Heart left ventricle (tissue), 16 donors: Measurements from ENCODE around the gene SUN1. TPM values are rescaled to one million over a fixed set of nuclear protein-coding genes. Genes with fewer than 3 reads are reported as not detected.

ENCODE experiments used
- ATAC-seq, 4 donors: fragments of 200-7000 bp; cut with Tn5 transposase; one replicate each; pipeline ENCODE4 v1.9.1; 2020 to 2022; ENCODE audit warnings: moderate library complexity in 4 of 4, mild to moderate bottlenecking in 3 of 4, moderate number of reproducible peaks in 1 of 4
- DNase-seq, 5 donors: peaks; one replicate each; pipeline ENCODE4 v3.0.0-alpha.2; 2020
- H3K27ac ChIP-seq, 12 donors: fragments of 200-600 bp; sonication (generic) in 4 of 12; one replicate each; pipeline versions ENCODE4 v1.5.0 to v1.8.0; 2016 to 2022; ENCODE audit warnings: mild to moderate bottlenecking in 2 of 12
- H3K27me3 ChIP-seq, 9 donors: fragments of 200-600 bp; sonication (generic) in 2 of 9; one replicate each; pipeline versions ENCODE4 v1.5.1 to v1.8.0; 2016 to 2022; ENCODE audit warnings: mild to moderate bottlenecking in 3 of 9
- H3K36me3 ChIP-seq, 9 donors: fragments of 200-600 bp; sonication (generic) in 2 of 9; one replicate each; pipeline versions ENCODE4 v1.5.0 to v1.8.0; 2018 to 2022; ENCODE audit warnings: mild to moderate bottlenecking in 2 of 9
- H3K4me1 ChIP-seq, 12 donors: fragments of 200-600 bp; sonication (generic) in 4 of 12; one replicate each; pipeline versions ENCODE4 v1.5.0 to v1.8.0; 2016 to 2022; ENCODE audit warnings: mild to moderate bottlenecking in 3 of 12
- H3K4me3 ChIP-seq, 12 donors: fragments of 200-600 bp; sonication (generic) in 4 of 12; one replicate each; pipeline versions ENCODE4 v1.5.0 to v1.8.0; 2017 to 2022; ENCODE audit warnings: mild to moderate bottlenecking in 9 of 12, moderate library complexity in 4 of 12
- H3K9me3 ChIP-seq, 12 donors: fragments of 200-600 bp; sonication (generic) in 4 of 12; one replicate each; pipeline versions ENCODE4 v1.5.0 to v1.8.0; 2016 to 2022; ENCODE audit warnings: mild to moderate bottlenecking in 1 of 12
- CTCF ChIP-seq, 12 donors: fragments of 200-600 bp; sonication (generic) in 4 of 12; IDR thresholded peaks; one replicate each; pipeline versions ENCODE4 v1.5.0 to v1.8.0; 2018 to 2022; ENCODE audit warnings: antibody characterized with exemption in 12 of 12, mild to moderate bottlenecking in 5 of 12
- POLR2A ChIP-seq, 2 donors: fragments of 450-650 bp; IDR thresholded peaks; one replicate each; pipeline ENCODE4 v1.6.1; 2017; ENCODE audit warnings: antibody characterized with exemption in 2 of 2, mild to moderate bottlenecking in 2 of 2, moderate library complexity in 2 of 2
- WGBS, 4 donors: extraction: QIAGEN DNeasy Blood & Tissue Kit in 2 of 4; methylation state at CpG; one replicate each; pipeline versions ENCODE4 v1.1.5 to v1.1.7; 2013 to 2018; 5-methylcytosine and 5-hydroxymethylcytosine counted together
- intact Hi-C, 10 donors: fragments of 100-400 bp; cut with DNase I; formaldehyde crosslinking; loops; one replicate each; pipeline versions ENCODE4 v1.11.1 to v1.14.2; 2022
- polyA plus RNA-seq, 2 donors: library from polyadenylated mRNA; stranded (reverse); fragments of 200-250 nt; gene quantifications; one replicate each; pipeline ENCODE4 v1.2.3, GENCODE V29; 2013
- total RNA-seq, 9 donors: library from RNA; depleted of rRNA in 2 of 9; stranded (reverse); fragments of >200 nt in 2 of 9; fragmentation: NEBNext Ultra II Directional in 3 of 9; extraction: Animal tissue kit (Norgen Biotek cat#: 25700) in 3 of 9; gene quantifications; one replicate each; pipeline versions ENCODE4 v1.1.0 to v1.2.4, GENCODE V29; 2016 to 2023
- donor health status: ischemic (EF 13 %, LVEDD 7.1; RV severe dilation, severe dysfunction).
- donor health status: healthy with polysubstance abuse.
- donor health status: DM: no; HTN: yes; CAD: no.
- donor health status: DM: no; HTN: no; CAD: no.
- donor health status: ischemic (EF 25% LVEDD 6.9; RV normal size, moderate dysfunction).
- donor health status: ischemic (EF 25% LVEDD 5.7; RV mildly dilated, moderate dysfunction).
- donor health status: healthy.
- donor health status: DM: yes; HTN: yes; CAD: no.
- donor health status: ischemic (EF 35%, LVEDD 5.7; RV mildly dilated, moderate dysfunction).
- donor health status: nonischemic (EF 11% LVEDD 7.7; RV severe dilation, severe dysfunction).
- donor health status: DM: yes; HTN: yes; CAD: no.
- donor health status: PGD.
- donor health status: ischemic (EF 29% LVEDD 5.4; RV normal size, mild dysfunction).
- donor health status: nonischemic (EF 23%, LVEDD 6.1; RV moderate dilation, normal function).

Gene SUN1
- total and polyA plus RNA-seq, 11 donors = 111 to 203 (median 151) TPM

GRCh38 chr7:840001-840600 lies 7.8 kb downstream of the SUN1 start:
- no peak overlapping the region for H3K4me3 ChIP-seq
- H3K4me1 ChIP-seq = peaks cover 13 to 60% (median 43%) of the 10 kb centered on the region in 12 donors
- ATAC-seq (no peak), DNase-seq (no peak)
- WGBS, 4 donors = 92 to 93% (median 92%) methylated on average over 24 of the region's 24 CpGs
- no peaks in the 10 kb centered on the region for H3K9me3 ChIP-seq
- no peaks in the 10 kb centered on the region for H3K27me3 ChIP-seq
- H3K36me3 ChIP-seq = peaks cover 0 to 70% (median 55%) of the 10 kb centered on the region in 9 donors
- TF ChIP-seq CTCF (IDR thresholded peaks at IDR 0.05) = no peak
- TF ChIP-seq POLR2A (IDR thresholded peaks at IDR 0.05) = no peak
- intact Hi-C loops = no loop called here
- no peak overlapping the region for H3K27ac ChIP-seq

GRCh38 chr7:841943-842342 lies 9.7 kb downstream of the SUN1 start:
- DNase-seq (no peak), ATAC-seq (no peak)
- Histone ChIP-seq H3K27me3 (no peaks in the 10 kb centered on the region), H3K4me1 (peaks cover 7 to 44% (median 27%) of the 10 kb centered on the region in 12 donors), H3K27ac (peak overlapping the region in 6 of 12 donors; percentile 2 to 78 (median 46)), H3K4me3 (no peak overlapping the region), H3K9me3 (no peaks in the 10 kb centered on the region), H3K36me3 (peaks cover 0 to 82% (median 59%) of the 10 kb centered on the region in 9 donors)
- intact Hi-C loops = no loop called here
- 84 to 88% (median 87%) methylated on average over 16 of the region's 16 CpGs for WGBS, 4 donors
- TF ChIP-seq POLR2A (IDR thresholded peaks at IDR 0.05) (no peak), CTCF (IDR thresholded peaks at IDR 0.05) (no peak)

GRCh38 chr7:842431-843031 lies 10.3 kb downstream of the SUN1 start:
- H3K36me3 ChIP-seq = peaks cover 0 to 82% (median 63%) of the 10 kb centered on the region in 9 donors
- TF ChIP-seq POLR2A (IDR thresholded peaks at IDR 0.05) (no peak), CTCF (IDR thresholded peaks at IDR 0.05) (no peak)
- H3K27ac ChIP-seq = peak overlapping the region in 6 of 12 donors; percentile 2 to 78 (median 46)
- H3K27me3 ChIP-seq = no peaks in the 10 kb centered on the region
- H3K4me1 ChIP-seq = peaks cover 4 to 38% (median 22%) of the 10 kb centered on the region in 12 donors
- peak in 1 of 5 donors; percentile 50 for DNase-seq
- H3K9me3 ChIP-seq = no peaks in the 10 kb centered on the region
- peak; percentile 77 to 83 (median 80) for ATAC-seq
- WGBS, 4 donors = 56 to 67% (median 61%) methylated on average over 8 of the region's 8 CpGs
- no peak overlapping the region for H3K4me3 ChIP-seq
- intact Hi-C loops = no loop called here

GRCh38 chr7:843230-843629 lies 11.0 kb downstream of the SUN1 start:
- Histone ChIP-seq H3K36me3 (peaks cover 0 to 83% (median 63%) of the 10 kb centered on the region in 9 donors), H3K9me3 (no peaks in the 10 kb centered on the region), H3K4me3 (no peak overlapping the region), H3K4me1 (peaks cover 0 to 32% (median 16%) of the 10 kb centered on the region in 12 donors), H3K27me3 (no peaks in the 10 kb centered on the region), H3K27ac (peak overlapping the region in 2 of 12 donors; percentile 58 to 78)
- WGBS, 4 donors = 93 to 95% (median 94%) methylated on average over 17 of the region's 17 CpGs
- DNase-seq (no peak), ATAC-seq (no peak)
- intact Hi-C loops = no loop called here
- TF ChIP-seq POLR2A (IDR thresholded peaks at IDR 0.05) (no peak), CTCF (IDR thresholded peaks at IDR 0.05) (no peak)
